LNCaP clone FGC (cell line): ENCODE data around the gene SHROOM3.

Source experiments
- DNase-seq: peaks from one replicate; pipeline ENCODE4 v3.0.0-alpha.2; 2011; ENCODE audit warnings: low read depth
- H3K4me3 ChIP-seq: 2 replicates; pipeline ENCODE4 v1.5.1; 2011; ENCODE audit warnings: mild to moderate bottlenecking, low read depth, low read length, control low read depth
- TF ChIP-seq, protein P1 (sequence below): IDR thresholded peaks from 2 replicates; pipeline ENCODE4 v1.5.1; 2012; ENCODE audit warnings: mild to moderate bottlenecking; ENCODE audit not compliant: control insufficient read depth, insufficient read depth; ENCODE audit errors: extremely low read depth

Gene SHROOM3

DNA sequence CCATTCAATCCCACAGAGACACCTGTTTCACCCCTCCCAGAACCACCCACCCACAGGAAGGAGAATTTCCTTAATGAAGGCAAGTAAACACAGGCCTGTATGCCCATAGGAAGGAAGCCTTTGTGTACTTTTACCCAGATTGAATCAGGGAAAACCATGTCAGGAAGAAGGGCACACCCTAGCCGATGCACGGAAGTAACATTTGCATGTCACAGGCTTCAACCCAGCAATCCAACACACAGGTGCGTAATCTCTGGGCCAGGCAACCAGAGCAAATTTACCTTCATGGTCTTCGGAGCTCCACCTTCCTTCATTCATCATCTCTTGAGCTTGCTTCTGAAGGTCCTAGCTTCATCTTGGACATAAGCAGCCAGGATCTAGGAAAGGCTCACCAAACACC is 206.3 kb downstream of the SHROOM3 start:
- no peak for DNase-seq
- no peak overlapping the region for H3K4me3 ChIP-seq
- TF ChIP-seq, protein P1, sequence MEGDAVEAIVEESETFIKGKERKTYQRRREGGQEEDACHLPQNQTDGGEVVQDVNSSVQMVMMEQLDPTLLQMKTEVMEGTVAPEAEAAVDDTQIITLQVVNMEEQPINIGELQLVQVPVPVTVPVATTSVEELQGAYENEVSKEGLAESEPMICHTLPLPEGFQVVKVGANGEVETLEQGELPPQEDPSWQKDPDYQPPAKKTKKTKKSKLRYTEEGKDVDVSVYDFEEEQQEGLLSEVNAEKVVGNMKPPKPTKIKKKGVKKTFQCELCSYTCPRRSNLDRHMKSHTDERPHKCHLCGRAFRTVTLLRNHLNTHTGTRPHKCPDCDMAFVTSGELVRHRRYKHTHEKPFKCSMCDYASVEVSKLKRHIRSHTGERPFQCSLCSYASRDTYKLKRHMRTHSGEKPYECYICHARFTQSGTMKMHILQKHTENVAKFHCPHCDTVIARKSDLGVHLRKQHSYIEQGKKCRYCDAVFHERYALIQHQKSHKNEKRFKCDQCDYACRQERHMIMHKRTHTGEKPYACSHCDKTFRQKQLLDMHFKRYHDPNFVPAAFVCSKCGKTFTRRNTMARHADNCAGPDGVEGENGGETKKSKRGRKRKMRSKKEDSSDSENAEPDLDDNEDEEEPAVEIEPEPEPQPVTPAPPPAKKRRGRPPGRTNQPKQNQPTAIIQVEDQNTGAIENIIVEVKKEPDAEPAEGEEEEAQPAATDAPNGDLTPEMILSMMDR = no peak

DNA sequence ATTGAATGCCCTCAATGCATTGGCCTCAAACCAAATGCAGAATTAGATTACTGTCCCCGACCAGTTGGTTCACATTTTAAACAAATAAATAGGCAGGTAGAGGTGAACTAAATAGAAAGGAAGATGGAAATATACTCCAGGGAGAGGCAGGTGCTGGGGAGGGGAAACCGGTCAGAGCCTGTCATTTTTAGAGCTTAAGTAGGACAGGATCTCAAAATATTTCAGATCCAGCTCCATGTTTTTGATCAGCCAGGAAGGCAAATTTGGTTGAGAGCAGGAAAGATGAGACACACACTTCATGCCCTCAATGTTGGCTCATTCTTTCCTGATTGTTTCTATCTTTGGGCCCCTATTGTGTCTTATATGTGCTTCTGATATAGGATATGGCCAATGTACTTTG is 206.7 kb downstream of the SHROOM3 start:
- TF ChIP-seq, protein P1 = no peak
- no peak overlapping the region for H3K4me3 ChIP-seq
- DNase-seq = no peak

DNA sequence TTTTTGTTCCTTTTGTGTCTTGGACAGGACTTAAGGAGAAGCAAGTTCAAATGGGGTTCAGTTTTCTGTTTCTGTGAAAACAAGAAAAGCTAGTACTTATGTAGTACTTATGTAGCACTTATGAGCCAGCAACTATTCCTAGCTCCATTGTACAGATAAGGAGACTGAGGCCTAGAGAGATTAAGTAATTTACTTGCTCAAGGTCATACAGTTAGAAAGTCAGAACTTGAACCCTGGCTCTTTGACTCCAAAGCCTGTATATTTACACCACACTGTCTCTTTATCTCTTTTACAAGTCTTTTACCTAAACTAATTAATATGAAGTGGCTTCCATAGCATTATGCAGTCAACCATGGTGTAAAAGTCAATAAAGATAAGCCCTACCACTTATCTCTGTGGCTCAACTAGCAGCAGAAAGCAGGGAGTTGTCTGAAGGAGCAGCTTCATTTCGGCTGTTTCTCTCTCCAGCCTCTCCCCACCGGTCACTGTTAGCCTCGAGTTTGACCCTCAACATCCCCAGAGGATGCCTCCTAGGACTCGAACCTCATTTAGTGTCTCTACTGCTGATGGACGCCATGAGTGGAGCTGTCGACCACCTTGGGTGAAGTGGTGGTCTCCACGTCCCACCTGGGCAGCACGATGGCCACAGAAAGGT is 209.9 kb downstream of the SHROOM3 start:
- TF ChIP-seq, protein P1 = no peak
- DNase-seq = no peak
- no peak overlapping the region for H3K4me3 ChIP-seq

DNA sequence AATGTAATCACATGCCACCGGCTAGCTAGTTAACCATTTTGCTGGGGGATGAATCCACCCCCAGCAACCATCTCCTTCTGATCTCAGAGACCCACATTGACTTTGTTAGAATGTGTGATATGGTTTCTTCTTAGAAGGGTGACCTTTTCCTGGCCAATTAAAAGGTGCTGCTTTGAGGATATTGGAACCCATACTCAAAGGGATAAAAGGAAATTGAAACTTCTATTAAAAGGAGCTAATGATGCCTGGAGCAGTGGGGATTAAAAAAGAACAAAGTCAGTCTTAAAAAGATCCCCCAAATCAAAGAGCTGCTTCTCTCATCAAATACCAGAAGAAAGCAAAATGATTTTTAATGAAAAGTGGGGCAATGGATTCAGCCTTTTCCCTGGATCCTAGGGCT is 214.1 kb downstream of the SHROOM3 start:
- no peak overlapping the region for H3K4me3 ChIP-seq
- TF ChIP-seq, protein P1 = no peak
- DNase-seq = no peak

DNA sequence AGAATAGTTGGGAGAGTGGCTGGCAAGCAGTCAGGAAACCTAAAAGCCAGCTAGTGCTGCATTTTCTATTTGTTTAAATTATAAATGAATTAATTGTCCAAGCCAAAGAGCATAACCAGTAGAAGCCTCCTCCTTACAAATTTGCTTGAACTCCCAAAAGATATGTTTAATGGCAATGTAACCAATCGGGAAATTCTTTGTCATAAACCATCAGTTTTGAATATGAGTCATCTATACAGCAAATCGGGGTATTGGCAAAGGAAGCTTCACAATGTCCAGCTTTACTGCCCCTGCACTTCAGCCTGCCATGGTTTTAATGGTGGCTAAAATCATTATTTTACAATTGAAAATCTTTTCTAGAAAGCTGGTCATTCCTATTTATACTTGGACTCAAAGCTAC is 216.6 kb downstream of the SHROOM3 start:
- DNase-seq = no peak

DNA sequence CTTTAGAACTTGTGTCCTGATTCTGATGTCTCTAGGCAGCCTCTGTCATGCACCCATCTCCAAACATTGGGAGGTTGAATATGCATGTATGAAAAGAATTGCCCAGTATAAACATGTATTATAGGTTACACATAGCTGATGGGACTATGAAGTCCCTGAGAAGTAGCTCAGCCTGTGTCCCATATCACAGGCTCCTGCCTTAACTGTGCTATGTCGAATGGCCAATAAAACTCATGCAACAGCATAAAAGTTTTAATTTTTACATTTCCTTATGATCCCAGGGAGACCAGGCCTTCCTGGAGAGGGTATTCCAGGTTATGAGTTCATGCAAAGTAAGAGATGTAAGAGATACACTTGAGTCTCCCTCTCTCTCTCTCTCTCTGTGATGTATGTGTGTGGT is 217.4 kb downstream of the SHROOM3 start:
- TF ChIP-seq, protein P1 = no peak
- no peak overlapping the region for H3K4me3 ChIP-seq
- no peak for DNase-seq

More for the DNA sequence above, 216.6 kb downstream of the SHROOM3 start:
- TF ChIP-seq, protein P1 = no peak
- no peak overlapping the region for H3K4me3 ChIP-seq

DNA sequence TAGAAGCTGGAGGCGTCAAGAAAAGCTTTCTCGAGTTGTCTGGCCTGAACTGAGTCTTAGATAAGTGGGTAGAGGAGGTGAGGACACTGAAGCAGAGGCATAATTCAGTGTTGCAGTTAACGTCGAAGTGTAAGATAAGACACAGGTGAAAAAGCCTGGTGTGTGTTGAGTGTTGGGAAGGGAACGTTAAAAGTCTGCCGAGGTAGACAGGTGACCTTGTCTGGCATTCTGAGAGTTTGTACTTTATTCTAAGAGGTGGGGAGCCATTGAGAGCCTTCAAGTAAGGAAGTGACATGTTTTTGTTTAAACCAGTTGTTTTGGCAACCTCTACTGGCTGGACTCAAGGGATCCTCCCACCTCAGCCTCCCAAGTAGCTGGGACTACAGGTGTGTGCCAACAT is 219.1 kb downstream of the SHROOM3 start:
- TF ChIP-seq, protein P1 = no peak
- no peak for DNase-seq
- no peak overlapping the region for H3K4me3 ChIP-seq
